UCSD-AML1 (cell line): ENCODE measurements around the gene NUPR2.
A peak's percentile ranks its signal among the peaks of the same experiment; 100 is the strongest.
"Not testable (repeated sequence)": the region's sequence is repeated elsewhere in the genome, so short reads cannot be mapped to it uniquely, and the experiment has no call there.

Source experiments
- DNase-seq: peaks from one replicate; lab custom pipeline; 2025; ENCODE audit not compliant: unreplicated experiment; lab: John Stamatoyannopoulos, UW

NUPR2 gene

GRCh38 chr7:56115852-56116538 is at the start of gene NUPR2:
TSS of gene NUPR2 (minus strand) at chr7:56116417. CDS start at chr7:56116314, 103 bp downstream.
- DNase-seq = no peak

GRCh38 chr7:56157238-56157790 is 41.1 kb upstream of the NUPR2 start:
- DNase-seq = no peak

GRCh38 chr7:56131062-56131461 is 14.8 kb upstream of the NUPR2 start:
- not testable (repeated sequence) for DNase-seq

- DNase-seq = no peak
These were observed 11.2 kb upstream of the NUPR2 start for GRCh38 chr7:56127241-56127975.

GRCh38 chr7:56125831-56126230 is 9.6 kb upstream of the NUPR2 start:
- no peak for DNase-seq

- DNase-seq = no peak
These were observed 8.8 kb upstream of the NUPR2 start for GRCh38 chr7:56124981-56125380.

GRCh38 chr7:56121440-56121839 is 5.2 kb upstream of the NUPR2 start:
- DNase-seq = no peak

- not testable (repeated sequence) for DNase-seq
These were observed 4.0 kb downstream of the NUPR2 start for GRCh38 chr7:56112244-56112643.

- DNase-seq = no peak
These were observed 5.6 kb downstream of the NUPR2 start for GRCh38 chr7:56110611-56111010.

GRCh38 chr7:56107954-56108258 is 8.3 kb downstream of the NUPR2 start:
- no peak for DNase-seq

GRCh38 chr7:56106108-56107073 is 9.8 kb downstream of the NUPR2 start, which contains the start of gene CHCHD2:
TSS of gene CHCHD2 (minus strand) at chr7:56106476. CDS start at chr7:56106413, 63 bp downstream.
- peak; percentile 89 for DNase-seq

GRCh38 chr7:56105508-56105907 is 10.7 kb downstream of the NUPR2 start:
- no peak for DNase-seq

GRCh38 chr7:56104138-56104537 is 12.1 kb downstream of the NUPR2 start:
- DNase-seq = not testable (repeated sequence)

GRCh38 chr7:56099653-56100052 is 16.6 kb downstream of the NUPR2 start:
- no peak for DNase-seq

GRCh38 chr7:56098187-56099008 is 17.8 kb downstream of the NUPR2 start:
- DNase-seq = not testable (repeated sequence)

- no peak for DNase-seq
These were observed 18.5 kb downstream of the NUPR2 start for GRCh38 chr7:56097700-56098099.

- DNase-seq = no peak
These were observed 23.3 kb downstream of the NUPR2 start, which contains the start of gene PHKG1 for GRCh38 chr7:56092789-56093531. TSS of gene PHKG1 (minus strand) at chr7:56092952. CDS start at chr7:56088941, 4,011 bp downstream.

GRCh38 chr7:56092388-56092787 is 23.8 kb downstream of the NUPR2 start:
- not testable (repeated sequence) for DNase-seq

GRCh38 chr7:56091591-56091990 is 24.6 kb downstream of the NUPR2 start:
- DNase-seq = no peak
